Ishikawa (cell line): ENCODE data around the gene HYAL4.

Experiments
- CREB1 ChIP-seq: IDR thresholded peaks from 2 replicates; pipeline ENCODE4 v1.6.1; 2012; ENCODE audit warnings: low read depth
- EGR1 ChIP-seq: IDR thresholded peaks from 2 replicates; pipeline ENCODE4 v1.6.1; 2012
- EP300 ChIP-seq: IDR thresholded peaks from 2 replicates; pipeline ENCODE4 v1.6.1; 2012; ENCODE audit warnings: borderline replicate concordance
- FOXM1 ChIP-seq: IDR thresholded peaks from 2 replicates; pipeline ENCODE4 v1.6.1; 2012; ENCODE audit warnings: low read depth, borderline replicate concordance
- TCF12 ChIP-seq: IDR thresholded peaks from 2 replicates; pipeline ENCODE4 v1.6.1; 2012; ENCODE audit warnings: low read depth
- TEAD4 ChIP-seq: IDR thresholded peaks from 2 replicates; pipeline ENCODE4 v1.6.1; 2012
- ZBTB7A ChIP-seq: IDR thresholded peaks from 2 replicates; pipeline ENCODE4 v1.6.1; 2012; ENCODE audit warnings: low read depth
- TF ChIP-seq, protein P1 (sequence below): IDR thresholded peaks from 2 replicates; pipeline ENCODE4 v1.6.1; 2012
- TF ChIP-seq, protein P2 (sequence below): IDR thresholded peaks from 2 replicates; pipeline ENCODE4 v1.6.1; 2012; ENCODE audit warnings: low read depth, mild to moderate bottlenecking

DNA sequence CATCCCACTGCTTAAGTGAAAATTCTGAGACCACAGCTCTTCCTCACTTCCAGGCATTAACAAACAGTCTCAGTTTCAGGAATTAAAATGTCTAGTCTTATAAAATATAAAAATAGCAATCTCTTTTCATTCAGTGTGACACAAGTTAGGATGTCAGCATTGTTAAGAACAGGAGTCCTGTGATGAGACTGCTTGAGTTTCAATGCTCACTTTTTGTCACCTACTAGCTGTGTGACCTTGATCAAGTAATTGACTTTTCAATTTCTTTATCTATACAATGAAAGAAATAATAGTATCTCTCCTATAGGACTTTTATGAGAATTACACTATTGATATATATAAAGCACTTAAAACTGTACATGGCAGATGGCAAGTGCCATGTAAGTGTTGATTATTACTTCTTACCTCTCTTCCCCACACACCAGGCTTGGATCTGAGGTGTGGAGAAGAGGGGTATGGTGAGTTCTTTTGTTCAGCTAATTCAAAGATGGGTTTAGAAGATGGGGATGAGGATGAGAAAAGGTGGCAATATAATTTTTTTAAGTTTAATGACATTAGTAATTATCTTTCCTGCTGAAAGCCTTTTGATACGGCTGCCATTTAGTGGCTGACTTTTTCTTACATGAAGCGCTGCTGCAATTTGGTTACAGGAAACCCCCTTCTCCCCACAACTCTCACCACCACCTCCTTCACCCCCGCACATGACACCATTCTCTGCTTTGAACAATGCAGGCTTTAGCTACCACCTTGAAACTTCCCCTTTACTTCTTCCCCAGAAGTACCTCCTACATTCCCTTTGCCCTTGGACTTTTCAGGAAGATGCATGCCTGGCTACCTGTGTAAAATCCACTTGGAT is 20.8 kb upstream of the HYAL4 start:
- TF ChIP-seq FOXM1 (no peak), CREB1 (no peak), ZBTB7A (no peak), TCF12 (no peak), TEAD4 (no peak), EGR1 (no peak), EP300 (no peak)
- TF ChIP-seq, protein P1, sequence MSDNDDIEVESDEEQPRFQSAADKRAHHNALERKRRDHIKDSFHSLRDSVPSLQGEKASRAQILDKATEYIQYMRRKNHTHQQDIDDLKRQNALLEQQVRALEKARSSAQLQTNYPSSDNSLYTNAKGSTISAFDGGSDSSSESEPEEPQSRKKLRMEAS: no peak
- TF ChIP-seq, protein P2, sequence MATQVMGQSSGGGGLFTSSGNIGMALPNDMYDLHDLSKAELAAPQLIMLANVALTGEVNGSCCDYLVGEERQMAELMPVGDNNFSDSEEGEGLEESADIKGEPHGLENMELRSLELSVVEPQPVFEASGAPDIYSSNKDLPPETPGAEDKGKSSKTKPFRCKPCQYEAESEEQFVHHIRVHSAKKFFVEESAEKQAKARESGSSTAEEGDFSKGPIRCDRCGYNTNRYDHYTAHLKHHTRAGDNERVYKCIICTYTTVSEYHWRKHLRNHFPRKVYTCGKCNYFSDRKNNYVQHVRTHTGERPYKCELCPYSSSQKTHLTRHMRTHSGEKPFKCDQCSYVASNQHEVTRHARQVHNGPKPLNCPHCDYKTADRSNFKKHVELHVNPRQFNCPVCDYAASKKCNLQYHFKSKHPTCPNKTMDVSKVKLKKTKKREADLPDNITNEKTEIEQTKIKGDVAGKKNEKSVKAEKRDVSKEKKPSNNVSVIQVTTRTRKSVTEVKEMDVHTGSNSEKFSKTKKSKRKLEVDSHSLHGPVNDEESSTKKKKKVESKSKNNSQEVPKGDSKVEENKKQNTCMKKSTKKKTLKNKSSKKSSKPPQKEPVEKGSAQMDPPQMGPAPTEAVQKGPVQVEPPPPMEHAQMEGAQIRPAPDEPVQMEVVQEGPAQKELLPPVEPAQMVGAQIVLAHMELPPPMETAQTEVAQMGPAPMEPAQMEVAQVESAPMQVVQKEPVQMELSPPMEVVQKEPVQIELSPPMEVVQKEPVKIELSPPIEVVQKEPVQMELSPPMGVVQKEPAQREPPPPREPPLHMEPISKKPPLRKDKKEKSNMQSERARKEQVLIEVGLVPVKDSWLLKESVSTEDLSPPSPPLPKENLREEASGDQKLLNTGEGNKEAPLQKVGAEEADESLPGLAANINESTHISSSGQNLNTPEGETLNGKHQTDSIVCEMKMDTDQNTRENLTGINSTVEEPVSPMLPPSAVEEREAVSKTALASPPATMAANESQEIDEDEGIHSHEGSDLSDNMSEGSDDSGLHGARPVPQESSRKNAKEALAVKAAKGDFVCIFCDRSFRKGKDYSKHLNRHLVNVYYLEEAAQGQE: no peak
